GM18519 (cell line): ENCODE data around the gene MTCP1.
A peak's percentile ranks its signal among the peaks of the same experiment; 100 is the strongest.

Experiments
- ATAC-seq: cut with Tn5 transposase; IDR thresholded peaks from one replicate; pipeline ENCODE4 v1.9.1; 2021; ENCODE audit warnings: mild to moderate bottlenecking, moderate library complexity; ENCODE audit not compliant: unreplicated experiment, low FRiP score

MTCP1 gene

DNA sequence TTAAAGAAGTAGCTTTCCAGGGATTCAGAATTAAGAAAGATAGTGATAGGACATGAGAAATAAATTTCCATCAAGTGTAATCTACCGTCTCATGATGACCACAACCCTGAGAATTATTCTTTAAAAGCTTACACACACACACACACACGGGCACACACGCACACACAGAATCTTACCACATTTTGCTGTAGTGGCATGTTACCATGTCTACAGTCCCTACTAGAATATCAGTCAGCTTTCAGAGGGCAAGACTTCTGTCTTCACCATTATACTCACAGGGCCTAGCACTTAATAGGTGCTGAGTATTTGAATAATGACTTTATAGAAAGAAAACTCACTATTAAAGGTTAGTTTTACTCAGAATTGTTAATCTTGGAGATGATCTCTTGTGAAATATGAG, 15.4 kb downstream of the MTCP1 start:
- ATAC-seq = no peak

DNA sequence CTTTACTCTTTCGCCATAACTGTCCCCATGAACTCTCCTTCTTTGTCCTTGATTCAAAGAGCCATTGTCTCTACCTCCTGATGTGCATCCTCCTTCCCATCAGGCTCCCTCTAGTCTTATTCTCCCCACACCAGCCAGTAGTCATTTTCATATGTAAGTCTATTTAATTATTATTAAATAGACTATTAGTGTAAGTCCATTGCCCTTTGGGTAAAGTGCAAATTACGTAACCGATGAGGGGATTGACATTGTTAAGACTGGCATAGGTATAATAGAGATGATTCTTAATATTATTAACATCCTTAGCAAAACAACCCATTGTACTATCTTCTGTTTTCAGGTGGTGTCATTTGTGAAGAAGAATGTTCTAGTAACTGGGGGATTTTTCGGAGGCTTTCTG, 16.7 kb downstream of the MTCP1 start:
- no peak for ATAC-seq

DNA sequence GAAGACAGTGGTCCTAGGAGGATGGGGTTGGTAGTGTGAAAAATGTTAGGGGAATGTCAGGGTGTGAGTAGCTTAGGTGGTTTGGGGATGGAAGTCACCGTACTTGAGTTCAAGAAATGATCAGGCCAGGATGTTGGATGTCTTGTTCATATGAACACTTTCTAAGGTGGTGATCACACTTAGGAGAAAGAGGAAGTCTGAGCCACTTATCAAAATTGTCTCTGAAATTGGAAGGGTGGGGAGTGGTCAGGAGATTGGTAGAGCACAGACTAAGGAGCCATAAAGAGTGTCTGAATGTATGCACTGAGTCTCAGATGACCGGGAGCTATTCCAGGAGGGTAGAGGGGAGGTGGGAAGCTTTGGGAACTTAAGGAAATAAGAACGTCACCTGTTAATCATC, 17.3 kb downstream of the MTCP1 start:
- no peak for ATAC-seq

DNA sequence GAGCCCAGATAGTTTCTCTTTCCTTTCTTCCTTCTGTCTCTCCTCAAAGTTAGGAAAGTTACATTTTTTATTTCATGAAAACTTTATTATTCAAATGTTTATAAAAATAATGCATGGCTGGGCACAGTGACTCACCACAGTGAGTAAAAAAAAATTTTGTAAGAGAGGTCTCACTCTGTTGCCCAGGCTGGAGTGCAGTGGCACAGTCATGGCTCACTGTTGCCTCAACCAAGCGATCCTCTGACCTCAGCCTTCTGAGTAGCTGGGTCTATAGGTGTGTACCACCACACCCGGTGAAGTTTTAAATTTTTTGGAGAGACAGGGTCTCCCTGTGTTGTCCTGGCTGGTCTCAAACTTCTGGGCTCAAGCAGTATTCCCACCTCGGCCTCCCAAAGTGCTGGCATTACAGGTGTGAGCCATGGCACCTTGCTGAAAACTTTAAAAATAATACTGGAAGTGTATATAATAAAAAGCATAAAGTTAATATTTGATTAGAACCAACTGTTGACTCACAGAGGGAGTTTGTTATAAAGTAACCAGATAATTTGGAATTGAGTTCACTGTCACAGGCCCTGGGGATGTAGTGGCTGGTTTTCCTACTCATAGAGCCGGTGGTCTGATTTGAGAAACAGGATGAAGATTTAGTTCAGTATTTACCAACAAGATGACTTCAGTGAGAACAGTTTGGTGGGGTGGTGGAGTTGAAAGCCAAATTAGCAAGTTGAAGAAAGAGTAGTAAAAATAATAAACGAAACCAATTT, 18.0 kb downstream of the MTCP1 start:
- no peak for ATAC-seq

DNA sequence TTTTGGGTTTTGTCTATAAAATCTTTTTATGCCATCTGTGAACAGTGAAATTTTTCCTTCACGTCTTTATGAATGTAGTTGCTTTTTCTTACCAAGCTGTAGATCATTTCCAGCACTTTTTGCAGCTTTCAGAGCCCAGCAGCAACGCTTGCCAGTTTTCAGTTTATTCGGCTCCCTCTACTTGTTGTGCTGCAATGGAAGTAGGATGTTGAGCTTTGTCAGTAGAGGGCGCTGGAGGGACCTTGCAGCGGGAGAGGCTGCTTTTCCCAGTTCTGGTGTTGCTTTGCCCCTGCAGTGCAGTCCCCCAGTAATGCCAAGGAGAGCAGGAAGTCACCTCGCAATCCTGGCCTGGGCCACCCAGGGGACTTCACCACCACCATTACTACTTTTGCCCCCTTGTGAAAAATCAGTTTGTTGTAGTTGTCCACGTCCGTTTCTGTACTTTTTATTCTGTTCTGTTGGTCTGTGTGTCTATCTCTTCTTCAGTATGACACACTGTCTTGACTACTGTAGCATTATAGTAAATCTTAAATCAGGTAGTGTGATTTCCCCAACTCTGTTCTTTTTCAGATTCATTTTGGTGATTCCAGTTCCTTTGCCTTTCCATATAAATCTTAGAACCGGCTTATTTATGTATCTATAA, 21.8 kb downstream of the MTCP1 start:
- ATAC-seq = no peak

DNA sequence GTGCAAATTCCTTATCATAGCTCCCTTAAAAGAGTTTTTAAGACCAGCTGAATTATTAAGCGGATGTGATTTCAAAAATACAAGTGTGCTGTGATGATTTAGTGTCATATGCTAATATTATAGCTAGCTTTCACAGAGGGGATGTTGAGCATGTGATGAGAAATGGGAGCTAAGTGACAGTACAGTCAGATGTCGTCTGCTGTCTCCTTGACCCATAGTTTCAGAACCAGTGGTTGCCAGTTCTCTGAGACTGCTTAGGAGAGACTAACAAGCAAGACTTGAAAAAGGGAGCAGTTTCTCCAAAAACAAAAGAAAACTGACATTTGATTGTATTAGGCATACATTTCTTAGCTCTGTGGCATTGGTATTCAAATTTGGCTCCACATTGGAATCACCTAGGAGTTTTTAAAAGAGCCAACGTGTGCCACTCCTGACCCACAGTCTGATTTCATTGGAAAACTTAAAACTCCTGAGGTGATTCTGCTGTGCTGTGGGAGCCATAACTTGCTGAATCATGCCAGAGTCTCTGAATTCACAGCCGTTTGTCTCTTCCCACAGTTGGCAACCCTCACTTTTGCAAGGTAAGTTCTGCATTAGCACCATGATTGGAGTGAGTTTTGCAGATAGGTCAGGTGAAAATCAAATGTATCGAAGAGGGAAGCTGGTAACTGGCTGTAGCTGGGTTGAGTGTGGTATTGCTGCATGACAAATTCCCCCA, 24.0 kb downstream of the MTCP1 start:
- no peak for ATAC-seq

DNA sequence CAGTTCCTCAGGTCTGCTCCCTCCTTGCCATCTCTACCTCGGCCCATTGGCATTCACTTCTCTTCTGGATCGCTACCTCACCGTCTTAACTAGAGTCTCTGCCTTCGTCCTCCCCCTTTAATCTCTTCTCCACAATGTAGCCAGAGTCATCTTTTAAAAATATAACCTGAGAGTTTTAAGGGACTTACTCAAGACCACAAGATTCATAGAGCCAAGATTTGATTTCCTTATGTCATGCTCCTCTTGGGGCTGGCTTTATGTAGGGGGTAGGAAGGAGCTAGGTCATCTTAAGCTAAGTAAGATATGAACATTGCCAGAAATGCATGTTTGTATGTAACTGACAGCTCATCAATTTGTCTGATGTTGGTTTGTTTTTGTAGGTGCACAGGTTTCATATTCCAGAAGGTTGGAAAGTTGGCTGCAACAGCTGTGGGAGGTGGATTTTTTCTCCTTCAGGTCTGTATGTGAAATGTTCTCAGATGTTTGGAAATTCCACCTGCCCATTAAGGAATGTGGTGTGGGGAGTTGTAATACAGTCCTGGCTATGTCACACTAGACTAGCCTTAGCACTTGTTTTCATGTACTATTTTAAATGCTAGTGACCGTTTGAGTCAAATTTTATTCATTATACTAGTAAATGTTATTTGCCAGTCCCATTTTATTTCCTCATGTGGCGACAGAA, 24.7 kb downstream of the MTCP1 start:
- ATAC-seq = no peak

DNA sequence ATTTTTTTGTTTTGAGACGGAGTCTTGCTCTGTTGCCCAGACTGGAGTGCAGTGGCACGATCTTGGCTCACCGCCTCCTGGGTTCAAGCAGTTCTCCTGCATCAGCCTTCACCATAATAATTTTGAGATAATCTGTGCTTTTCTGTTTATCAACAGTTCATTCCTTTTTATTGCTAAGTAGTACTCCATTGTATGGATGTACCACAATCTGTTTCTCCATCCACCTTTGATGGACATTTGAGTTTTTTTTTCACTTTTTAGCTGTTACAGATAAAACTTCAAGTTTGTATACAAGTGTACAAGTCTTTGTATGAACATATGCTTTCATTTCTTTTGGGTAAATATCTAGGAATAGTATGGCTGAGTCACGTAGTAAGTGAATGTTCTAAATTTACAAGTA, 35.2 kb downstream of the MTCP1 start:
- ATAC-seq = no peak

GRCh38 chrX:155031657-155032056, 39.3 kb downstream of the MTCP1 start:
- ATAC-seq = no peak

- no peak for ATAC-seq
These were observed 42.1 kb downstream of the MTCP1 start for GRCh38 chrX:155028877-155029291.

- ATAC-seq = no peak
These were observed 42.8 kb downstream of the MTCP1 start for GRCh38 chrX:155028129-155028528.

- no peak for ATAC-seq
These were observed 43.3 kb downstream of the MTCP1 start for GRCh38 chrX:155027509-155028066.

DNA sequence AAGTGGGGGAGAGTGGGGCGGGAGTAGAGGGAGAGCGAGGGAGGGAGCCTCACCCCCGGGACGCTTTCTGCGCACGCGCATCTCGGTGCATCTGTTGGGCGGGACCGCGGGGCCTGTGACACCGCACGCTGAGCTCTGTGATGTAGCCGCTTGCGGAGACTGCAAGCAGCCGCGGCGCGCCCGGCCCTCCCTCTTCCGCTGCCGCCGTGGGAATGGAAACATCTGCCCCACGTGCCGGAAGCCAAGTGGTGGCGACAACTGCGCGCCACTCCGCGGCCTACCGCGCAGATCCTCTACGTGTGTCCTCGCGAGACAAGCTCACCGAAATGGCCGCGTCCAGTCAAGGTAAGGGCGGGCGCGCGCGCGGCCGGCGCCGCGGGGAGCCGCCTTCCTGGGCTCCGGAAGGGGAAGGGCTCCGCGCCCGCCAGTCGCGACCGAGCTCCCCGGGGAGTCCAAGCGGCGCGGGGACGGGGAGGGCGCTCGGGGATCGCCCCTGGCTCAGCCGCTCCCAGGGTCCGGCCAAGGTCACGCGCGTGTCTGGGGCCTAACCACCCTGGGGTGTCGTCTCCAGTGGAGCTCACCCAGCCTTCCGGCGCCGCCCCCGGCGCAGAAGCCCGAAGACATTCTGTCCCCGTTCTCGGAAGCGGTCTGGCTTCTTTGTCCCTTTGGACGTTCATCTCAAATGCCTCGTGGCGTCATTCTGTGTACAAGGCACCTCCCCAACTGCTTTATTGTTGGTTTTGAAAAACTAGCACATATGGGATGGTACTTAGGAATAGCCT, 44.0 kb downstream of the MTCP1 start, which contains the start of gene FUNDC2:
FUNDC2 (plus strand) TSS at position 118 of the 782 bp plus-strand sequence; CDS start at position 213, 95 bp downstream.
- peak; percentile 77 for ATAC-seq

- ATAC-seq = no peak
These were observed 44.6 kb downstream of the MTCP1 start for GRCh38 chrX:155026420-155026726.

- ATAC-seq = no peak
These were observed 46.8 kb downstream of the MTCP1 start for GRCh38 chrX:155023907-155024833.

DNA sequence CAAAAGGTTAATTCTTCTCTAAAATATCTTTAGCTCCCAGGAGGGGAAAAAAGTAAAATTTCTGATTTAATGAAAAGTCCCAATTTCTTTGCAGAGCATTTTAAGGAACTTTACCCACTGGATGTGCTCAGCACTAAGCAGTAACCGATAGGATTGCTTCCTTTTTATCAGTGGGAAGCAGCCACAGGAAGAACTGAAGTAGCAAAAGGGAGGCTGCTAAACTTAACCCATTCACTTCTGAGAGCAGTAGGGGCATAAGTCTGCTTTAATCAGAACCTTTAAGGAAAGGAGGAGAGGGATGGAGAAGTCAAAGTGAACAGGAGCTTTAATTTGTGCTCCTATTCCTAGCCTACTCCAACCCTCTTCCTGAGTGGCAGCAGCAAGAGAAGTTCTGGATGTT, 48.4 kb downstream of the MTCP1 start, which contains the start of gene F8:
F8 (minus strand) TSS at position 139 of the 400 bp plus-strand sequence. CDS start 171 bp downstream, outside the sequence.
- ATAC-seq = no peak

DNA sequence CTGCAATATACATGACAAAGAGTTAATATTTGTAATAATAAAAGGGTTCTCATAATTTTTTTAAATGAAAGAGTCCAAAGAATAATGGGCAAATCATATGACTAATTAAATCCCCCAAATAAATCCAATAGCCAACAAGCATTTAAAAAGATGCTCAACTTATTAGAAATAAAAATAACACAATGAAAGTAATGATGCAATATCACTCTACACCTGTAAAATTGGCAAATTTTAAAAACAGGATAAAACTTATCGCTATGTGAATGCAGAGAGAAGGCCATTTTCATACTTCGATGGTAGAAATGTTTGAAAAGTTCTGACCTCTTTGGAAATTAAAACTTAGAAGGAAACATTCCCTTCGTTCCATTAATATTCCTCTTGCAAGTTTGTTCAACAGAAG, 50.3 kb downstream of the MTCP1 start:
- ATAC-seq = no peak
